A673 (cell line): ENCODE results near the gene IPCEF1. TPM values are rescaled to one million over a fixed set of nuclear protein-coding genes. Genes with fewer than 3 reads are reported as not detected.
"Not testable (repeated sequence)": the region's sequence is repeated elsewhere in the genome, so short reads cannot be mapped to it uniquely, and the experiment has no call there.

Experiments used
- BruUV-seq: library from RNA; stranded (reverse); fragments of 400-500 nt; replicated peaks from 2 replicates; lab custom pipeline; 2021; lab: Mats Ljungman, UMichigan
- CTCF ChIA-PET: fragments of 300-600 bp; sonication (Branson Sonifier 250); formaldehyde crosslinking; loops from one replicate; lab custom pipeline; 2022; ENCODE audit warnings: antibody characterized with exemption; lab: Charles Lee
- POLR2A ChIA-PET: fragments of 300-600 bp; sonication (Branson Sonifier 250); formaldehyde crosslinking; loops from one replicate; lab custom pipeline; 2022; ENCODE audit warnings: antibody characterized with exemption; ENCODE audit not compliant: low non-redundant PET; lab: Charles Lee
- DNase-seq: peaks from one replicate; pipeline ENCODE4 v3.0.0-alpha.2; 2015; ENCODE audit warnings: low spot score
- H3K27ac ChIP-seq: fragments of 200-600 bp; sonication (generic); 2 replicates; pipeline ENCODE4 v1.5.1; 2016; ENCODE audit warnings: mixed run types, low read depth, mild to moderate bottlenecking, mixed read lengths, antibody characterized with exemption, low read length; ENCODE audit not compliant: poor library complexity, severe bottlenecking
- H3K27me3 ChIP-seq: fragments of 200-600 bp; sonication (generic); replicated peaks from 2 replicates; pipeline ENCODE4 v1.6.1; 2017; ENCODE audit warnings: mixed run types, low read depth, mild to moderate bottlenecking, mixed read lengths, antibody characterized with exemption, low read length; ENCODE audit not compliant: insufficient read depth, poor library complexity
- H3K36me3 ChIP-seq: fragments of 200-600 bp; sonication (generic); 2 replicates; pipeline ENCODE4 v1.6.1; 2016; ENCODE audit warnings: mixed run types, mild to moderate bottlenecking, mixed read lengths, antibody characterized with exemption, low read length; ENCODE audit not compliant: insufficient read depth, poor library complexity, severe bottlenecking
- H3K4me1 ChIP-seq: fragments of 200-600 bp; sonication (generic); 2 replicates; pipeline ENCODE4 v1.6.1; 2017; ENCODE audit warnings: mixed run types, mild to moderate bottlenecking, mixed read lengths, antibody characterized with exemption, low read length; ENCODE audit not compliant: insufficient read depth, poor library complexity, severe bottlenecking
- H3K4me3 ChIP-seq: fragments of 200-600 bp; sonication (generic); 2 replicates; pipeline ENCODE4 v1.5.1; 2016; ENCODE audit warnings: low read depth, mixed run types, mild to moderate bottlenecking, mixed read lengths, low read length; ENCODE audit not compliant: poor library complexity, severe bottlenecking
- H3K9me3 ChIP-seq: fragments of 200-600 bp; sonication (generic); 2 replicates; pipeline ENCODE4 v1.6.1; 2016; ENCODE audit warnings: mixed run types, low read depth, mild to moderate bottlenecking, mixed read lengths, antibody characterized with exemption, low read length; ENCODE audit not compliant: poor library complexity, severe bottlenecking
- EZH2 ChIP-seq: fragments of 200-600 bp; sonication (generic); IDR thresholded peaks from 2 replicates; pipeline ENCODE4 v1.6.1; 2017; ENCODE audit warnings: borderline replicate concordance, low read depth, mild to moderate bottlenecking, mixed read lengths, antibody characterized with exemption, low read length; ENCODE audit not compliant: poor library complexity, severe bottlenecking
- intact Hi-C: fragments of 100-400 bp; cut with micrococcal nuclease; formaldehyde crosslinking; loops from one replicate; pipeline ENCODE4 v1.10.0; 2022; ENCODE audit not compliant: unreplicated experiment
- total RNA-seq: library from RNA; stranded (reverse); gene quantifications from 2 replicates; pipeline ENCODE4 v1.2.3, GENCODE V29; 2021
- TF ChIP-seq, protein P1 (sequence below): fragments of 300-800, 200-600 bp; sonication (generic); conservative IDR thresholded peaks from 2 replicates; pipeline ENCODE4 v1.5.1; 2017; ENCODE audit warnings: low read depth, mild to moderate bottlenecking, antibody characterized with exemption, low read length, moderate library complexity, mixed read lengths

The IPCEF1 gene
- total RNA-seq, 1 experiment from 2014 or later: 1.4 TPM

GRCh38 chr6:154306696-154307095 lies 49.9 kb downstream of the IPCEF1 start:
- DNase-seq: no peak
- H3K27ac ChIP-seq: no peak overlapping the region
- H3K36me3 ChIP-seq: no peaks in the 10 kb centered on the region
- TF ChIP-seq, protein P1, sequence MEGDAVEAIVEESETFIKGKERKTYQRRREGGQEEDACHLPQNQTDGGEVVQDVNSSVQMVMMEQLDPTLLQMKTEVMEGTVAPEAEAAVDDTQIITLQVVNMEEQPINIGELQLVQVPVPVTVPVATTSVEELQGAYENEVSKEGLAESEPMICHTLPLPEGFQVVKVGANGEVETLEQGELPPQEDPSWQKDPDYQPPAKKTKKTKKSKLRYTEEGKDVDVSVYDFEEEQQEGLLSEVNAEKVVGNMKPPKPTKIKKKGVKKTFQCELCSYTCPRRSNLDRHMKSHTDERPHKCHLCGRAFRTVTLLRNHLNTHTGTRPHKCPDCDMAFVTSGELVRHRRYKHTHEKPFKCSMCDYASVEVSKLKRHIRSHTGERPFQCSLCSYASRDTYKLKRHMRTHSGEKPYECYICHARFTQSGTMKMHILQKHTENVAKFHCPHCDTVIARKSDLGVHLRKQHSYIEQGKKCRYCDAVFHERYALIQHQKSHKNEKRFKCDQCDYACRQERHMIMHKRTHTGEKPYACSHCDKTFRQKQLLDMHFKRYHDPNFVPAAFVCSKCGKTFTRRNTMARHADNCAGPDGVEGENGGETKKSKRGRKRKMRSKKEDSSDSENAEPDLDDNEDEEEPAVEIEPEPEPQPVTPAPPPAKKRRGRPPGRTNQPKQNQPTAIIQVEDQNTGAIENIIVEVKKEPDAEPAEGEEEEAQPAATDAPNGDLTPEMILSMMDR: no peak
- no peak for TF ChIP-seq EZH2
- ChIA-PET CTCF (no interaction called here), POLR2A (no interaction called here)
- no TSS peak for BruUV-seq
- H3K9me3 ChIP-seq: no peaks in the 10 kb centered on the region
- H3K4me1 ChIP-seq: peaks cover 3% of the 10 kb centered on the region
- H3K4me3 ChIP-seq: no peak overlapping the region
- H3K27me3 ChIP-seq: no peaks in the 10 kb centered on the region
- intact Hi-C loops: no loop called here

- Histone ChIP-seq H3K4me3 (no peak overlapping the region), H3K27ac (no peak overlapping the region), H3K9me3 (no peaks in the 10 kb centered on the region), H3K36me3 (no peaks in the 10 kb centered on the region), H3K27me3 (no peaks in the 10 kb centered on the region), H3K4me1 (peaks cover 3% of the 10 kb centered on the region)
- no peak for TF ChIP-seq EZH2
- TF ChIP-seq, protein P1: no peak
- no peak for DNase-seq
- no TSS peak for BruUV-seq
- CTCF ChIA-PET: no interaction called here
- POLR2A ChIA-PET: no interaction called here
- intact Hi-C loops: no loop called here
Observed at GRCh38 chr6:154304191-154304590, 52.4 kb downstream of the IPCEF1 start.

DNA sequence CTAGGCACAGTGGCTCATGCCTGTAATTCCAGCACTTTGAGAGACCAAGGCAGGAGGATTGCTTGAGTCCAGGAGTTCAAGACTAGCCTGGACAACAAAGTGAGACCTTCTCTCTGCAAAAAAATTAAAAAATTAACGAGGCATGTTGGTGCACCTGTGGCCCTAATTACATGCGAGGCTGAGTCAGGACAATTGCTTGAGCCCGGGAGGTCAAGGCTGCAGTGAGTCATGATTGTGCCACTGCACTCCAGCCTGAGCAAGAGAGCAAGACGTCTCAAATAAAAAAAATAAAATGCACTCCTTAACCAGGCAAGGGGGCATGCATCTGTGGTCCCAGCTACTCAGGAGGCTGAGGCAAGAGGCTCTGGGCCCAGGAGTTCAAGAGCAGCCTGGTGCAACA lies 53.0 kb downstream of the IPCEF1 start:
- H3K27me3 ChIP-seq, CTCF ChIA-PET, H3K36me3 ChIP-seq, H3K4me3 ChIP-seq, H3K9me3 ChIP-seq, H3K4me1 ChIP-seq, BruUV-seq, POLR2A ChIA-PET, H3K27ac ChIP-seq, intact Hi-C loops, DNase-seq: not testable (repeated sequence)
